ENCODE data around the gene AK3. TPM values are rescaled to one million over a fixed set of nuclear protein-coding genes. Genes with fewer than 3 reads are reported as not detected.
A peak's percentile ranks its signal among the peaks of the same experiment; 100 is the strongest.
"Not testable (repeated sequence)": the region's sequence is repeated elsewhere in the genome, so short reads cannot be mapped to it uniquely, and the experiment has no call there.

The AK3 gene
- total RNA-seq, 1 donor from 2014 or later: 47.5 TPM

DNA sequence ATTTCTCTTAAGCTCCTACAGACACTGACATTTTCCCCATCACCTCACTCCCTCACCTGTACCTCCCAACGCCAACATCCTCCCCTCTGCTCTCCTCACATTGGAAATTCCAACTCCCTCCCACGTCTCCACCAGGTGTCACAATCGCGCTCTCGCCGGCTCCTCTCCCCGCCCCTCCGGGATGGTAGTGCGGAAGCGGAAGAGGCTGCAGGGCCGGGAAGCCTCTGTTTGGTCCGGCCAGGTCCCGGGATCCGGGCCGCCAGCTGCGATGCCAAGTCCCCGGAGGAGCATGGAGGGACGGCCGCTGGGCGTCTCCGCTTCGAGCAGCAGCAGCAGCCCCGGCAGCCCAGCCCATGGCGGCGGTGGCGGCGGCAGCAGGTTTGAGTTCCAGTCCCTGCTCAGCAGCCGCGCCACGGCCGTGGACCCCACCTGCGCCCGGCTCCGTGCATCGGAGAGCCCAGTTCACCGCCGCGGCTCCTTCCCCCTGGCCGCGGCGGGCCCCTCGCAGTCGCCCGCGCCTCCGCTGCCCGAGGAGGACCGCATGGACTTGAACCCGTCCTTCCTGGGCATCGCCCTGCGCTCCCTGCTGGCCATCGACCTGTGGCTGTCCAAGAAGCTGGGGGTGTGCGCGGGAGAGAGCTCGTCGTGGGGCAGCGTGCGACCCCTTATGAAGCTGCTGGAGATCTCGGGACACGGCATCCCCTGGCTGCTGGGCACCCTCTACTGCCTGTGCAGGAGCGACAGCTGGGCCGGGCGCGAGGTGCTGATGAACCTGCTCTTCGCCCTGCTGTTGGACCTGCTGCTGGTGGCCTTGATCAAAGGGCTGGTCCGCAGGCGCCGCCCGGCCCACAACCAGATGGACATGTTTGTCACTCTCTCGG is 78.7 kb downstream of the AK3 start, which contains the start of gene PLPP6:
Gene PLPP6, plus strand, starts transcription at position 187 of the 881 bp plus-strand sequence. Its CDS starts 82 bp downstream, at position 269.
- peak; percentile 87 for DNase-seq (ENCODE audit: extremely low spot score, unreplicated experiment)
- H3K27ac Mint-ChIP-seq: peak within 1 kb of the TSS; percentile 93
- peaks cover 3% of the 10 kb centered on the region for H3K27me3 Mint-ChIP-seq
- peaks cover 37% of the 10 kb centered on the region for H3K4me1 Mint-ChIP-seq (ENCODE audit: unreplicated experiment)
- H3K4me3 Mint-ChIP-seq: peak within 1 kb of the TSS; percentile 90
- no peaks in the 10 kb centered on the region for H3K36me3 Mint-ChIP-seq
- peak; percentile 58 for TF ChIP-seq CTCF (conservative IDR thresholded peaks at IDR 0.05)
- no peaks in the 10 kb centered on the region for H3K9me3 Mint-ChIP-seq

DNA sequence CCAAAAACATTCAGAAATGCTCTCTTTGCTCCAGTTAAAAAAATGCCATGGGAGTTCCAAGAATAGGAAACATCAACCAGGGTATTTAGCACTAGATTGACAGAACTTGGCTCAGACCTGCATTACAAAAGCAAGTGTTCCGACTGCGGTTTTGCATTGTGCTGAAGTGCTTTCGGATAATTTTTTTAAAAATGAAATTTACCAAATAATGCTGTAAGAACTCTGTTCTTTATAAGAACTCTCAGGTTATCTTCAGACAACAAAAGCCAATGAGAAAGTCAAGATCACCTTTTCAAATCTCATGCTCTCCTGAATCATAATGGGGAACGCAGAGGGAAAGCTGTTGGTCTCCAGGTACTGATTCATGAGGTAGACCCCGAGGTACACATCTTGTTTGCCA is 79.4 kb downstream of the AK3 start:
- Mint-ChIP-seq H3K4me1 (ENCODE audit: unreplicated experiment) (peaks cover 34% of the 10 kb centered on the region), H3K27ac (peak overlapping the region; percentile 77), H3K36me3 (no peaks in the 10 kb centered on the region), H3K4me3 (peak overlapping the region; percentile 90), H3K9me3 (no peaks in the 10 kb centered on the region), H3K27me3 (peaks cover 3% of the 10 kb centered on the region)
- no peak for DNase-seq (ENCODE audit: extremely low spot score, unreplicated experiment)
- TF ChIP-seq CTCF (conservative IDR thresholded peaks at IDR 0.05): no peak

- Mint-ChIP-seq H3K9me3 (no peaks in the 10 kb centered on the region), H3K4me3 (peak overlapping the region; percentile 90), H3K27me3 (peaks cover 3% of the 10 kb centered on the region), H3K4me1 (ENCODE audit: unreplicated experiment) (peaks cover 30% of the 10 kb centered on the region), H3K27ac (no peak overlapping the region), H3K36me3 (no peaks in the 10 kb centered on the region)
- no peak for TF ChIP-seq CTCF (conservative IDR thresholded peaks at IDR 0.05)
- DNase-seq (ENCODE audit: extremely low spot score, unreplicated experiment): no peak
Observed at GRCh38 chr9:4661165-4661564, 79.8 kb downstream of the AK3 start.

DNA sequence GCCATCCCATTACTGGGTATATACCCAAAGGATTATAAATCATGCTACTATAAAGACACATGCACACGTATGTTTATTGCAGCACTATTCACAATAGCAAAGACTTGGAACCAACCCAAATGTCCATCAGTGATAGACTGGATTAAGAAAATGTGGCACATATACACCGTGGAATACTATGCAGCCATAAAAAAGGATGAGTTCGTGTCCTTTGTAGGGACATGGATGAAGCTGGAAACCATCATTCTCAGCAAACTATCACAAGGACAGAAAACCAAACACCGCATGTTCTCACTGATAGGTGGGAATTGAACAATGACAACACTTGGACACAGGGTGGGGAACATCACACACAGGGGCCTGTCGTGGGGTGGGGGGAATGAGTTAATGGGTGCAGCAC is 80.3 kb downstream of the AK3 start:
- not testable (repeated sequence) for H3K4me3 Mint-ChIP-seq; H3K27me3 Mint-ChIP-seq; H3K27ac Mint-ChIP-seq; H3K9me3 Mint-ChIP-seq; DNase-seq (ENCODE audit: extremely low spot score, unreplicated experiment); H3K36me3 Mint-ChIP-seq
- peaks cover 25% of the 10 kb centered on the region for H3K4me1 Mint-ChIP-seq (ENCODE audit: unreplicated experiment)

Other genes with a start within 250 kb of the AK3 start
- gene PLPP6, start 78.9 kb downstream of the AK3 start, total RNA-seq (ENCODE audit: low replicate concordance): 12.2 and 19.5 TPM in 2 replicates
- gene SPATA6L, start 74.7 kb downstream of the AK3 start, total RNA-seq (ENCODE audit: low replicate concordance): 3.0 and 4.7 TPM in 2 replicates
- gene CDC37L1, start 61.6 kb downstream of the AK3 start, total RNA-seq (ENCODE audit: low replicate concordance): 13.2 and 13.4 TPM in 2 replicates
- gene RCL1, start 51.7 kb upstream of the AK3 start, total RNA-seq (ENCODE audit: low replicate concordance): 12.9 and 15.6 TPM in 2 replicates
- 5.4 and 8.4 TPM in 2 replicates for gene JAK2, start 244.1 kb upstream of the AK3 start, total RNA-seq (ENCODE audit: low replicate concordance)